IPS-15b (cell line): Measurements from ENCODE around the gene KIAA1755.

Experiments used
- H3K27me3 ChIP-seq: one replicate; pipeline ENCODE4 v1.6.1; 2013; ENCODE audit warnings: low read length; ENCODE audit not compliant: control insufficient read depth, insufficient read depth
- H3K36me3 ChIP-seq: one replicate; pipeline ENCODE4 v1.6.1; 2013; ENCODE audit warnings: low read length; ENCODE audit not compliant: control insufficient read depth, insufficient read depth
- H3K4me1 ChIP-seq: one replicate; pipeline ENCODE4 v1.6.1; 2013; ENCODE audit warnings: mild to moderate bottlenecking, low read length; ENCODE audit not compliant: control insufficient read depth, insufficient read depth
- H3K4me3 ChIP-seq: one replicate; pipeline ENCODE4 v1.5.1; 2013; ENCODE audit warnings: low read depth, low read length
- H3K9ac ChIP-seq: one replicate; pipeline ENCODE4 v1.6.1; 2013; ENCODE audit warnings: low read depth, mild to moderate bottlenecking, low read length
- H3K9me3 ChIP-seq: one replicate; pipeline ENCODE4 v1.6.1; 2013; ENCODE audit warnings: mild to moderate bottlenecking, low read length; ENCODE audit not compliant: control insufficient read depth, insufficient read depth

KIAA1755 gene, protein sequence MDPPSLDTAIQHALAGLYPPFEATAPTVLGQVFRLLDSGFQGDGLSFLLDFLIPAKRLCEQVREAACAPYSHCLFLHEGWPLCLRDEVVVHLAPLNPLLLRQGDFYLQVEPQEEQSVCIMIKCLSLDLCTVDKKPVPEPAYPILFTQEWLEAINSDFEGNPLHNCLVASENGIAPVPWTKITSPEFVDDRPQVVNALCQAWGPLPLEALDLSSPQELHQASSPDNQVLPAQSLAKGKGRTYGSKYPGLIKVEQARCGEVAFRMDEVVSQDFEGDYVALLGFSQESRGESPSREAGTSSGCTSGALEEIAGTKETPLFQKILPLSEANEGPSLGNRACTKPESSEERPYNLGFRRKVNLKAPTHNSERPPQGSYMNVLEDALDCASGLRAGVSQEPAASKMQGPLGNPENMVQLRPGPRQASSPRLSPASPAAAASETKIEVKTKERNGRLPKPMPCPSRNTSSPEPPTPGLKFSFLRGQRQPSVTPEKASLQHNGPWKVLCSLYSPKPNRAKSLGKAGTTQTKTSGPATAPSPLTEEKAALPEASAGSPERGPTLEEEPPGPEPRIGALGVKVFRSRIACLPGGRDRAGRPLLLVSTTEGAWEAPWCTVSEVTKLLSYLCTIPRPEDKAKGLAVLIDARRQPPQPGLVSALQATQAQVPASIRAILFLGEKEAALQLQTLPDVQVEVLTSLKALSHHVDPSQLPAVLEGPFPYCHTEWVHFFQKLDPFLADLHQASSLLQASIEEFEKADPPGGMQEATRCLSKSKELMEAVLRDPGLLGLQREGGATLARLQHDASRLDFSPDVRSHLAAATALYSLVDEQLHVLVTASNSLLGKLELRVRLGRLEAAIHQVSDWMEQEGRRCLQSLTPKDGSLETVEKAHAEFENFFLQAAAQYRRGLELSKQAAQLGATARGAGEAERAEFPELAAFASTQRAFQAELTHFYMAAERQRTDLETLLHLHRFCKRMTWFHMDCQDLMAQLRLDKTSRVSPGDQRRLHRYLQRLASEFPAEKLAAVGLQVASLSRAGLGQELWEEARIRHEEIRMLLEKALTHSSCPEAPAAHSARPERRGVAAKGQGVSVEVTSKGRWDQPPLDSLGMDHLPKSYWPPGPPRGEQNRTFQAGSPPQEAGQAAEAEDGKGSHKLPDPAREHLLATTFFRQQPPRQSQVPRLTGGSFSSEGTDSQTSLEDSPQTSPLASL

DNA sequence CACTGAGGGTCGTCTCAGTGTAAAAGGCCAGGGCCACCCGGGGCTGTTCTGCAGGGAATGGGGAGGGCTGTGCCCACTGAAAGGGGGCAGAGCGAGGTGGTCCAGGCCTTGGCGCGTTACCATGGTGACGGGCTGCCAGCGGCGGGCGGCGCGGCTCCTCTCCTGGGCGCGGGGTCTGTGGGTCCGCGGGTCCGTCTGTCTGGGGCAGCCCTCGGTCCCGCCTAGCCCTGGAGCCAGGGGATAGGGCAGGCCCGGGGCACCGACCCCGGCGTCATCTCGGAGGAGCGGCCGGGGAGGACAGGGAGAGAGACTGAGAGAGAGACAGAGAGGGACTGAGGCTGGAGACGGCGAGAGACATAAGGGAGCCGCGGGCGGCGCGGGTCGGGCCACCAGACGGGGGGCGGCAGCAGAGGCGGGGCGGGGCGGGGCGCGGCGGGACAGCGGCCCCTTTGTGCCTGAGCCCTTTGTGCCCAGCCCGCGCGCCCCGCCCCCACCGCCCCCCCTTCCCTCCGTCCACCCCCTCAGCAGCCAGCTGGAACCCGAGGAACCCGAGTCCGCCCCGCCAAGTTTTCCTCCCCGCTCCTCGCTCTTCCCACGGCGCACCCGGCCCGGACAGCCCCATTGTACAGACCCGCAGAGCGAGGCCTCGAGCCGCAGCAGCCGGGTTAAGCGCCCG lies at the start of gene KIAA1755:
Gene KIAA1755 (minus strand): TSS at position 358 of the 676 bp plus-strand sequence. CDS start 235 bp downstream, at position 123.
- H3K9ac ChIP-seq, result no peak within 1 kb of the TSS
- no peaks in the 10 kb centered on the region for H3K9me3 ChIP-seq
- no peaks in the 10 kb centered on the region for H3K36me3 ChIP-seq
- H3K4me3 ChIP-seq, result peak within 1 kb of the TSS; percentile 55
- peaks cover 4% of the 10 kb centered on the region for H3K4me1 ChIP-seq
- H3K27me3 ChIP-seq, result peaks cover 20% of the 10 kb centered on the region

DNA sequence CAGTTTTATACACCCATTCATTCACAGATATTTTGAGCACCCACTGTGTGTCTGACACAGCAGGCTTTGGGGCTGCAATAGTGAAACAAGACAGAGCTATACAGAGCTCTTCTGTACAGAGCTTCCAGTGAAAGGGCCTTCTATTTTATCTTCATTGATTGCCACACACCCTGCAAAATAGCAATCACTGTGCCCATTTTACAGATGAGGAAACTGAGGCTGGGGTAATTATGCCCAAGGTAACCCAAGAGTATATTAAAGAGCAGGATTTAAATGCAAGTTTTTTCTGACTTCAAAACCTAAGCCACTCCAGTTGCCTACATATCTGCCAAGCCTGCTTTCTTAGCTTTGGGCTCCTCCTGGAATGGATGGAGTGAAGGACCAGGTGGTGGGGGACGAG lies 47.9 kb upstream of the KIAA1755 start:
- H3K9me3 ChIP-seq, result no peaks in the 10 kb centered on the region

DNA sequence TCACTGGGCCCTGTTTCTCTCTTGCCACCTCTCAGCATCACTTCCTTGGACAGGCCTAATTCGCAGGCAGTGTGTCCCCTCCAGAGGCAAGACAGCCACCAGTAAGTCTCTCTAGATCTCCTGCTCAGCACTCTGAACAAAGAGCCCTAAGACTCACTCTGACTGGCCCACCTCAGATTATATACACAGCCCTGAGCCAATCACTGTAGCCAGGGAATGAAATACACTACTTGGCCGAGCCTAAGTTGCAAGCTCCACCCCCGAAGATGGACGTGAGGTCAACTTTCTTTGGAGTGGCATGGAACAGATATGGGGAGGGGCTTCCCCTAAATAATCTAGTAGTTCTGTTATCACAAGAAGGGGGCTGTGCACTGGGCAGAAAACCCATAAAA lies 47.5 kb upstream of the KIAA1755 start:
- no peak overlapping the region for H3K4me3 ChIP-seq
- no peaks in the 10 kb centered on the region for H3K36me3 ChIP-seq
- H3K9me3 ChIP-seq, result no peaks in the 10 kb centered on the region
- no peaks in the 10 kb centered on the region for H3K27me3 ChIP-seq
- H3K9ac ChIP-seq, result no peak overlapping the region
- no peaks in the 10 kb centered on the region for H3K4me1 ChIP-seq

More for the DNA sequence above, 47.9 kb upstream of the KIAA1755 start:
- Histone ChIP-seq H3K27me3 (no peaks in the 10 kb centered on the region), H3K4me3 (no peak overlapping the region), H3K4me1 (no peaks in the 10 kb centered on the region), H3K9ac (no peak overlapping the region), H3K36me3 (no peaks in the 10 kb centered on the region)

DNA sequence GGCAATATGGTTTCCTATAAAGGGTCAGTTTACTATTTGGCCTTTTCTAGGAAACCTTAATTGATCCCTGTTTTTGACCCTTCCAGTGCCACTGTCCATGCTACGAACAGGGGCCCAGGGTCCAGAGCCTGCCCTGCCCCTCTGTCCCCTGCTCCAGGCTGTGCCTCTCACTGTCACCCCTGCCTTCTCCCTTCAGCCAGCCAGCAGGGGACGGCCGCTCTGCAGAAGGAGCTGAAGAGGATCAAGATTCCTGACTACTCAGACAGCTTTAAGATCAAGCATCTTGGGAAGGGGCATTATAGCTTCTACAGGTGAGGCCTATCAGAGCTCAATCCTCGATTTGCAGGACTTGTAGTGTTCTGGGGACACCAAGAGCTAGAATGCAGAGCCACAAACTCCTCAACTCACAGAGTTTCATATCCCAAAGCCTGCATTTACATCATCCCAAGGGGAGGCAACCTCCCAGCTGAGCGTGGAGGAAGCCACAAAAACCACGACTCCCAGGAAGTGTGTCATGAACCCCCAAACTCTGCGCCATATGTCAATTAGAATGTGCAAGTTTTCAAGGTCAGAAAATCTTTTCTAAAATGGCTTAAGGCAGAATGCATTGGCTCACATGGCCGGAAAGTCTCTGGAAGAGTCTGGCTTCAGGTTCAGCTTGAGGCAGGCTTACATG lies 47.0 kb upstream of the KIAA1755 start:
- Histone ChIP-seq H3K4me1 (no peaks in the 10 kb centered on the region), H3K9ac (no peak overlapping the region), H3K27me3 (no peaks in the 10 kb centered on the region), H3K9me3 (no peaks in the 10 kb centered on the region), H3K36me3 (no peaks in the 10 kb centered on the region), H3K4me3 (no peak overlapping the region)

DNA sequence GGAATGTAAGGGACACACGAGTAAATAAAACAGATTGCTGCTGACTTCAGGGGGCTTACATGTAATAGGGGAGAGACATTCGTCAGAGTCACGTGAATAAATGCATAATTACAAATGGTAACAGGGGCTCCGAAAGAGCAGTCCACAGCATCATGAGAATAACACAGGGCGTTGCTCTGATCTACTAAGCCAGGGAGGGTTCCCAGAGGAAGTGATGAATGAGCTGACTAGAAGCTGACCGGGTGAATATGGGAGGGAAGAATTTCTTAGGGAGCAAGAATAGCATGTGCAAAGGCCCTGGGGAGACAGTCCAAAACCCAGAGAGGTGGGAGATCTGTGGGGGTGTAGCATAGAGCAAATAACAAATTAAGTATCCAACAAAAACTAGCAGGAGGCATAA lies 45.8 kb upstream of the KIAA1755 start:
- Histone ChIP-seq H3K4me1 (no peaks in the 10 kb centered on the region), H3K4me3 (no peak overlapping the region), H3K9me3 (no peaks in the 10 kb centered on the region), H3K36me3 (no peaks in the 10 kb centered on the region), H3K27me3 (no peaks in the 10 kb centered on the region), H3K9ac (no peak overlapping the region)

DNA sequence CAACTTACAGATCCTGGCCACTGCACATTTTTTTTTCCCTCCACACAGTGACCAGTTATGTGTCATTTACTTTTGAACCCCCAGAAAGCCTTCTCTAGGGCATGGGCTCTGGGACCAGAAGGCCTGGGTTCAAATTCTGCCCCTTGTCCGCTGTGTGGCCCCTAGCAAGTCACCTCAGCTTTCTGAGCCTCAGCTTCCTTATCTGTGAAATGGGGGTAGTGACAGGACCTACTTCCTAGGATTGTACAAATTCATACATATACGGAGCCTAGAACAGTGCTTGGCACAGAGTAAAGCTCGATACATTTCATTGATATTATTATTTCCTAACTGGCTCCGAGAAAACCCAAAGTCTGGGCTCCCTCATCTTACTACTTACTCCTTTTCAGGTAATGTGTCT lies 45.0 kb upstream of the KIAA1755 start:
- no peak overlapping the region for H3K4me3 ChIP-seq
- no peaks in the 10 kb centered on the region for H3K36me3 ChIP-seq
- H3K9me3 ChIP-seq, result no peaks in the 10 kb centered on the region
- no peaks in the 10 kb centered on the region for H3K4me1 ChIP-seq
- no peaks in the 10 kb centered on the region for H3K27me3 ChIP-seq
- H3K9ac ChIP-seq, result no peak overlapping the region

DNA sequence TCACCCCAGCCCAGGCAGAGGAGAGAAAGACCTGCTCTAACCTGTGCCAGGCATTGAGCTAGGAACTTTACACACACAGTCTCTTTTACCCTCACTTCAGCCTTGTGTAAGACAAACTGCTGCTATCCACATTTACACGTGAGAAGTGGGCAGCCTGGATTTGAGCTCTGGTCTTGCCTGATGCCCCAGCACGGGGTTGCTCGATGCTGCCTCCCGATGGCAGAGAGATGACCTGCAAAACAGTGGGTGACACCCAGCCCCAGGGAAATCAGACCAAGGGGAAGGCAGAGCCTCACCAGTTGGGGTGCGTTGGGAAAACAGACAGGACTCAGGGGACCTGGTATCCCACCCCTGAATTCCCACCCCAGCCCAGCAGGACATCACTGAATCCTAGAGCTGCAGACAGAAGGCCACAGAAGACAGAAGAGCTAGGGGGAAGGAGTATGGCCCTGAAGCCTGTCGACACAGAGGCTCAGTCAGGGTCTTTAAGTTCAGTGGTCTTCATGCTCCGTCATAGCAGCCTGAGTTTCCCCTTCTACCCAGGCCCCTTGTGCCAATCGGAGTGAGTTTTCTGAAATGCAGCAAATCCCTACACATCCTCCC lies 44.4 kb upstream of the KIAA1755 start:
- peaks cover under 1% of the 10 kb centered on the region for H3K4me1 ChIP-seq
- no peaks in the 10 kb centered on the region for H3K9me3 ChIP-seq
- H3K27me3 ChIP-seq, result no peaks in the 10 kb centered on the region
- no peak overlapping the region for H3K9ac ChIP-seq
- no peak overlapping the region for H3K4me3 ChIP-seq
- no peaks in the 10 kb centered on the region for H3K36me3 ChIP-seq

DNA sequence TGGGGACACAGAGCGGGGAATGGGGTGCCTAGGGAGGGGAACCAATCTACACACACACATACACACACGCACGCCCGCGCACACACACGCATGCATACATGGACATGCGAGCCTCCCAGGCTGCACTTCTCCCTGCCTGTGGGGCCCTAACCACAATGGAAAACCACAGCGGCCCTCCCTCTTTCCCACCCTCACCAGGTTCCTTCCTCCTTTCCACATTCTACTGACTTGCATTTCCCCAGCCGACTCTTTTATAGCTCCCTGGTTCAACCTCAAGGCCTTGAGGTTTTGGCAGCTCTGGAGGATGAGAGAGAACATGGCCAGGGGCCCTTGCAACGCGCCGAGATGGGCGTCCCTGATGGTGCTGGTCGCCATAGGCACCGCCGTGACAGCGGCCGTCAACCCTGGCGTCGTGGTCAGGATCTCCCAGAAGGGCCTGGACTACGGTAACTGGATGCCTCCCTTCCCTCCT lies 43.4 kb upstream of the KIAA1755 start, which contains the start of gene BPI:
Gene BPI (plus strand): TSS at position 249 of the 472 bp plus-strand sequence. CDS start 68 bp downstream, at position 317.
- no peak within 1 kb of the TSS for H3K4me3 ChIP-seq
- no peaks in the 10 kb centered on the region for H3K9me3 ChIP-seq
- H3K27me3 ChIP-seq, result no peaks in the 10 kb centered on the region
- H3K4me1 ChIP-seq, result peaks cover 4% of the 10 kb centered on the region
- H3K36me3 ChIP-seq, result no peaks in the 10 kb centered on the region
- H3K9ac ChIP-seq, result no peak within 1 kb of the TSS

DNA sequence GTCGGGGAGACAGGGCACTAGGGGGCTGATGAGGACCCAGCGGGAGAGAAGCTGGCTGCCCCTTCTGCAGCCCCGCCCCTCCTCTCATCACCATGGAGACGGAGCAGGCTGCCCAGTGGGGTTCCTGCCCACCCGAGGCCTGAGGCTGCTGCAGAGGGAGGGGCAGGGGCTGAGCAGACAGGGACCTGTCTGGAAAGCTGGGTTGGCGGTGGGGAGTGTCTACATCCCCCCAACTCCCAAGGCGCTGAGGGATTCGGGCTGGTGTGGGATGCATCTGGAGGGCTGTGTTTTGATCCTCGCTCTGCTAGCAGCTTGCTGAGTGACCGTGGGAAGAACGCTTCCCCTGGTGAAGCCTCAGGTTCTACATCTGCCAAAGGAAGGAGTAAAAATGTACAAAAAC lies 42.3 kb upstream of the KIAA1755 start:
- H3K4me1 ChIP-seq, result peaks cover 4% of the 10 kb centered on the region
- H3K4me3 ChIP-seq, result no peak overlapping the region
- H3K27me3 ChIP-seq, result no peaks in the 10 kb centered on the region
- no peaks in the 10 kb centered on the region for H3K9me3 ChIP-seq
- H3K9ac ChIP-seq, result no peak overlapping the region
- no peaks in the 10 kb centered on the region for H3K36me3 ChIP-seq

DNA sequence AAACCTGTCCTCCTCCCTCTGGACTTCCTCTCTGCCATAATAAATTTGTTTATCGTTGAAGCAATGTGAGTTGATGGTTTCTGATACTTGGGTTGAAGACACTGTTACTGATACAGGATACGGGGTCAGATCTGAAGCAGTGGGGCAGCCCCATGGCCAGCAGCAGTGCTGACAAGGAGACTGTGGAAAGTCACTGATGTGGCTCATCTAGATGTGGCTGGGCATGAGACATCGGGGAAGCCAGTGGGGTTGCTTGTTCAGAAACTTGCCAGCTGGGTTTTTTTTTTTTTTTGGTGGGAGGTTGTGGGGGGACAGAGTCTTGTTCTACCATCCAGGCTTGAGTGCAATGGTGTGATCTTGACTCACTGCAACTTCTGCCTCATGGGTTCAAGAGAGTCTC lies 40.8 kb upstream of the KIAA1755 start:
- Histone ChIP-seq H3K27me3 (no peaks in the 10 kb centered on the region), H3K4me3 (no peak overlapping the region), H3K9me3 (no peaks in the 10 kb centered on the region), H3K36me3 (no peaks in the 10 kb centered on the region), H3K9ac (no peak overlapping the region), H3K4me1 (peaks cover 4% of the 10 kb centered on the region)
